ENCODE data around the gene PSD2.

The PSD2 gene

GRCh38 chr5:139756971-139757370 lies 38.6 kb upstream of the PSD2 start:
- H3K27me3 ChIP-seq (ENCODE audit: control insufficient read depth, insufficient read depth, low read length) = no peaks in the 10 kb centered on the region
- no peaks in the 10 kb centered on the region for H3K9me3 ChIP-seq (ENCODE audit: control insufficient read depth, low read length)
- no peak overlapping the region for H3K4me2 ChIP-seq (ENCODE audit: low read length)
- no peak overlapping the region for H3K9ac ChIP-seq
- H3K79me2 ChIP-seq = no peaks in the 10 kb centered on the region
- no peak overlapping the region for H3K4me3 ChIP-seq (ENCODE audit: low read depth, low read length)
- H3K4me1 ChIP-seq = peaks cover 4% of the 10 kb centered on the region
- no peak for TF ChIP-seq CTCF (IDR thresholded peaks at IDR 0.05)
- H3K36me3 ChIP-seq (ENCODE audit: control insufficient read depth, insufficient read depth, low read length) = no peaks in the 10 kb centered on the region
- H3K27ac ChIP-seq = no peak overlapping the region
- no peak overlapping the region for H2AFZ ChIP-seq

GRCh38 chr5:139757727-139758509 lies 37.7 kb upstream of the PSD2 start:
- Histone ChIP-seq H3K9me3 (ENCODE audit: control insufficient read depth, low read length) (no peaks in the 10 kb centered on the region), H3K27me3 (ENCODE audit: control insufficient read depth, insufficient read depth, low read length) (no peaks in the 10 kb centered on the region)

GRCh38 chr5:139758510-139759075 lies 37.0 kb upstream of the PSD2 start:
- TF ChIP-seq CTCF (IDR thresholded peaks at IDR 0.05) = no peak

More at GRCh38 chr5:139757727-139758509, 37.7 kb upstream of the PSD2 start:
- H2AFZ ChIP-seq = no peak overlapping the region
- no peak overlapping the region for H3K9ac ChIP-seq
- no peak overlapping the region for H3K27ac ChIP-seq
- no peak overlapping the region for H3K4me3 ChIP-seq (ENCODE audit: low read depth, low read length)
- H3K4me2 ChIP-seq (ENCODE audit: low read length) = no peak overlapping the region
- H3K4me1 ChIP-seq = peaks cover 4% of the 10 kb centered on the region
- no peaks in the 10 kb centered on the region for H3K36me3 ChIP-seq (ENCODE audit: control insufficient read depth, insufficient read depth, low read length)
- TF ChIP-seq CTCF (IDR thresholded peaks at IDR 0.05) = no peak
- H3K79me2 ChIP-seq = no peaks in the 10 kb centered on the region

GRCh38 chr5:139759219-139759721 lies 36.3 kb upstream of the PSD2 start:
- no peaks in the 10 kb centered on the region for H3K79me2 ChIP-seq
- no peaks in the 10 kb centered on the region for H3K36me3 ChIP-seq (ENCODE audit: control insufficient read depth, insufficient read depth, low read length)
- TF ChIP-seq CTCF (IDR thresholded peaks at IDR 0.05) = no peak
- H3K9ac ChIP-seq = no peak overlapping the region
- peaks cover 4% of the 10 kb centered on the region for H3K4me1 ChIP-seq
- no peaks in the 10 kb centered on the region for H3K27me3 ChIP-seq (ENCODE audit: control insufficient read depth, insufficient read depth, low read length)
- H2AFZ ChIP-seq = no peak overlapping the region
- no peak overlapping the region for H3K4me2 ChIP-seq (ENCODE audit: low read length)
- H3K4me3 ChIP-seq (ENCODE audit: low read depth, low read length) = no peak overlapping the region
- H3K27ac ChIP-seq = no peak overlapping the region
- no peaks in the 10 kb centered on the region for H3K9me3 ChIP-seq (ENCODE audit: control insufficient read depth, low read length)

More at GRCh38 chr5:139758510-139759075, 37.0 kb upstream of the PSD2 start:
- no peaks in the 10 kb centered on the region for H3K79me2 ChIP-seq
- no peak overlapping the region for H2AFZ ChIP-seq
- H3K27ac ChIP-seq = no peak overlapping the region
- no peaks in the 10 kb centered on the region for H3K9me3 ChIP-seq (ENCODE audit: control insufficient read depth, low read length)
- H3K4me3 ChIP-seq (ENCODE audit: low read depth, low read length) = no peak overlapping the region
- H3K4me2 ChIP-seq (ENCODE audit: low read length) = no peak overlapping the region
- no peaks in the 10 kb centered on the region for H3K27me3 ChIP-seq (ENCODE audit: control insufficient read depth, insufficient read depth, low read length)
- no peak overlapping the region for H3K9ac ChIP-seq
- no peaks in the 10 kb centered on the region for H3K36me3 ChIP-seq (ENCODE audit: control insufficient read depth, insufficient read depth, low read length)
- peaks cover 4% of the 10 kb centered on the region for H3K4me1 ChIP-seq

All from parathyroid adenoma (tissue), 2 donors.